HEK293T (cell line): Measurements from ENCODE around the gene TTLL6.

Experiments used
- ELF4 ChIP-seq: fragments of 450-650 bp; IDR thresholded peaks from 2 replicates; pipeline ENCODE4 v1.6.1; 2017; ENCODE audit warnings: antibody characterized with exemption
- FOXA1 ChIP-seq: fragments of 450-650 bp; IDR thresholded peaks from 2 replicates; pipeline ENCODE4 v1.6.1; 2016; ENCODE audit warnings: mild to moderate bottlenecking
- HDGF ChIP-seq: fragments of 450-650 bp; IDR thresholded peaks from 2 replicates; pipeline ENCODE4 v1.6.1; 2017; ENCODE audit warnings: antibody characterized with exemption, borderline replicate concordance

- no peak for TF ChIP-seq HDGF
- no peak for TF ChIP-seq ELF4
- no peak for TF ChIP-seq FOXA1
Observed at GRCh38 chr17:48725004-48725287, 92.1 kb downstream of the TTLL6 start.
